WTC11 (cell line): Measurements from ENCODE around the gene GPR50. TPM values are rescaled to one million over a fixed set of nuclear protein-coding genes. Genes with fewer than 3 reads are reported as not detected.

Experiments used
- ATAC-seq: fragments of 200-7000 bp; cut with Tn5 transposase; 2 replicates; pipeline ENCODE4 v1.10.0; 2021; ENCODE audit warnings: mild to moderate bottlenecking, moderate library complexity
- CTCF ChIA-PET: fragments of 300-600 bp; sonication (Branson Sonifier 250); formaldehyde crosslinking; loops from one replicate; lab custom pipeline; 2021; ENCODE audit warnings: antibody characterized with exemption; lab: Charles Lee
- POLR2A ChIA-PET: fragments of 350-600 bp; sonication (Branson Sonifier 250); formaldehyde crosslinking; loops from one replicate; lab custom pipeline; 2021; ENCODE audit warnings: antibody characterized with exemption; lab: Charles Lee
- DNase-seq: peaks from one replicate; pipeline ENCODE4 v3.0.0; 2021; ENCODE audit warnings: low spot score
- H3K27ac Mint-ChIP-seq: 2 replicates; pipeline ENCODE4 v1.8.0; 2021; ENCODE audit warnings: mixed read lengths
- H3K27me3 Mint-ChIP-seq: 2 replicates; pipeline ENCODE4 v1.8.0; 2021; ENCODE audit warnings: low read depth, mild to moderate bottlenecking, moderate library complexity, mixed read lengths
- H3K36me3 Mint-ChIP-seq: 2 replicates; pipeline ENCODE4 v1.8.0; 2021; ENCODE audit warnings: mixed read lengths
- H3K4me1 Mint-ChIP-seq: 2 replicates; pipeline ENCODE4 v1.8.0; 2022; ENCODE audit warnings: mixed read lengths
- H3K4me3 Mint-ChIP-seq: 2 replicates; pipeline ENCODE4 v1.8.0; 2021; ENCODE audit warnings: mild to moderate bottlenecking, moderate library complexity, mixed read lengths
- H3K9me3 Mint-ChIP-seq: 2 replicates; pipeline ENCODE4 v1.8.0; 2021; ENCODE audit warnings: mixed read lengths
- ATF1 ChIP-seq: sonication (generic); formaldehyde crosslinking; IDR thresholded peaks from 2 replicates; pipeline ENCODE4 v1.8.1; 2023; ENCODE audit warnings: mild to moderate bottlenecking, moderate library complexity, missing genetic modification reagents
- ATF2 ChIP-seq: sonication (generic); formaldehyde crosslinking; IDR thresholded peaks from 2 replicates; pipeline ENCODE4 v1.8.1; 2022; ENCODE audit warnings: low read depth, missing genetic modification reagents, borderline replicate concordance
- ELF4 ChIP-seq: sonication (generic); formaldehyde crosslinking; IDR thresholded peaks from 2 replicates; pipeline ENCODE4 v1.8.1; 2022; ENCODE audit warnings: low read depth, mild to moderate bottlenecking, moderate library complexity, missing genetic modification reagents
- FOXJ3 ChIP-seq: sonication (generic); formaldehyde crosslinking; IDR thresholded peaks from 2 replicates; pipeline ENCODE4 v1.9.0; 2021; ENCODE audit warnings: missing genetic modification reagents, mild to moderate bottlenecking, borderline replicate concordance
- FOXK1 ChIP-seq: sonication (generic); formaldehyde crosslinking; IDR thresholded peaks from 2 replicates; pipeline ENCODE4 v1.8.0; 2022; ENCODE audit warnings: mild to moderate bottlenecking, moderate library complexity, missing genetic modification reagents
- FOXP1 ChIP-seq: sonication (generic); formaldehyde crosslinking; IDR thresholded peaks from 2 replicates; pipeline ENCODE4 v1.8.0; 2022; ENCODE audit warnings: missing genetic modification reagents, mild to moderate bottlenecking, moderate library complexity, borderline replicate concordance
- HMGA2 ChIP-seq: fragments of 250-450 bp; sonication (Bioruptor Pico); IDR thresholded peaks from 2 replicates; pipeline ENCODE4 v1.4.0; 2021; ENCODE audit warnings: mild to moderate bottlenecking, moderate library complexity
- MLX ChIP-seq: sonication (generic); formaldehyde crosslinking; IDR thresholded peaks from 2 replicates; pipeline ENCODE4 v1.8.1; 2023; ENCODE audit warnings: mild to moderate bottlenecking, missing genetic modification reagents, moderate library complexity
- NR1H2 ChIP-seq: sonication (generic); formaldehyde crosslinking; IDR thresholded peaks from 2 replicates; pipeline ENCODE4 v1.9.0; 2021; ENCODE audit warnings: mild to moderate bottlenecking, moderate library complexity, missing genetic modification reagents
- NR2C2 ChIP-seq: sonication (generic); formaldehyde crosslinking; IDR thresholded peaks from 2 replicates; pipeline ENCODE4 v1.8.0; 2022; ENCODE audit warnings: mild to moderate bottlenecking, missing genetic modification reagents
- NR3C1 ChIP-seq: sonication (generic); formaldehyde crosslinking; conservative IDR thresholded peaks from 2 replicates; pipeline ENCODE4 v1.8.1; 2023; ENCODE audit warnings: low read depth, mild to moderate bottlenecking, missing genetic modification reagents
- RELA ChIP-seq: sonication (generic); formaldehyde crosslinking; IDR thresholded peaks from 2 replicates; pipeline ENCODE4 v1.8.1; 2022; ENCODE audit warnings: missing genetic modification reagents, mild to moderate bottlenecking, borderline replicate concordance
- SP1 ChIP-seq: sonication (generic); formaldehyde crosslinking; conservative IDR thresholded peaks from 2 replicates; pipeline ENCODE4 v1.8.1; 2022; ENCODE audit warnings: missing genetic modification reagents
- STAT6 ChIP-seq: sonication (generic); formaldehyde crosslinking; conservative IDR thresholded peaks from 2 replicates; pipeline ENCODE4 v1.8.1; 2023; ENCODE audit warnings: mild to moderate bottlenecking, low read depth, missing genetic modification reagents, moderate library complexity
- TCF7 ChIP-seq: sonication (generic); formaldehyde crosslinking; IDR thresholded peaks from 2 replicates; pipeline ENCODE4 v1.8.0; 2022; ENCODE audit warnings: mild to moderate bottlenecking, low read depth, missing genetic modification reagents, moderate library complexity
- USF1 ChIP-seq: sonication (generic); formaldehyde crosslinking; IDR thresholded peaks from 2 replicates; pipeline ENCODE4 v1.8.0; 2022; ENCODE audit warnings: mild to moderate bottlenecking, missing genetic modification reagents
- ZNF138 ChIP-seq: sonication (generic); formaldehyde crosslinking; conservative IDR thresholded peaks from 2 replicates; pipeline ENCODE4 v1.8.1; 2022; ENCODE audit warnings: mild to moderate bottlenecking, moderate library complexity, missing genetic modification reagents
- total RNA-seq: library from RNA; stranded (reverse); gene quantifications from 3 replicates; pipeline ENCODE4 v1.2.3, GENCODE V29; 2021
- TF ChIP-seq, protein P1 (sequence below): sonication (generic); formaldehyde crosslinking; IDR thresholded peaks from 2 replicates; pipeline ENCODE4 v1.8.1; 2022; ENCODE audit warnings: missing genetic modification reagents, borderline replicate concordance
- TF ChIP-seq, protein P2 (sequence below): fragments of 250-450 bp; sonication (Bioruptor Pico); IDR thresholded peaks from 2 replicates; pipeline ENCODE4 v1.9.0; 2021; ENCODE audit warnings: moderate library complexity, mild to moderate bottlenecking, inconsistent platforms, borderline replicate concordance
- TF ChIP-seq, protein P3 (sequence below): fragments of 250-450 bp; sonication (Bioruptor Pico); conservative IDR thresholded peaks from 2 replicates; pipeline ENCODE4 v1.9.0; 2021; ENCODE audit warnings: mild to moderate bottlenecking
- TF ChIP-seq, protein P4 (sequence below): sonication (generic); formaldehyde crosslinking; IDR thresholded peaks from 2 replicates; pipeline ENCODE4 v1.8.1; 2023; ENCODE audit warnings: mild to moderate bottlenecking, missing genetic modification reagents, moderate library complexity
- TF ChIP-seq, protein P5 (sequence below): sonication (generic); formaldehyde crosslinking; IDR thresholded peaks from 2 replicates; pipeline ENCODE4 v1.8.0; 2023; ENCODE audit warnings: mild to moderate bottlenecking, missing genetic modification reagents

GPR50 gene
- total RNA-seq, 1 experiment from 2014 or later, result 12.0 TPM

- TF ChIP-seq, protein P1, sequence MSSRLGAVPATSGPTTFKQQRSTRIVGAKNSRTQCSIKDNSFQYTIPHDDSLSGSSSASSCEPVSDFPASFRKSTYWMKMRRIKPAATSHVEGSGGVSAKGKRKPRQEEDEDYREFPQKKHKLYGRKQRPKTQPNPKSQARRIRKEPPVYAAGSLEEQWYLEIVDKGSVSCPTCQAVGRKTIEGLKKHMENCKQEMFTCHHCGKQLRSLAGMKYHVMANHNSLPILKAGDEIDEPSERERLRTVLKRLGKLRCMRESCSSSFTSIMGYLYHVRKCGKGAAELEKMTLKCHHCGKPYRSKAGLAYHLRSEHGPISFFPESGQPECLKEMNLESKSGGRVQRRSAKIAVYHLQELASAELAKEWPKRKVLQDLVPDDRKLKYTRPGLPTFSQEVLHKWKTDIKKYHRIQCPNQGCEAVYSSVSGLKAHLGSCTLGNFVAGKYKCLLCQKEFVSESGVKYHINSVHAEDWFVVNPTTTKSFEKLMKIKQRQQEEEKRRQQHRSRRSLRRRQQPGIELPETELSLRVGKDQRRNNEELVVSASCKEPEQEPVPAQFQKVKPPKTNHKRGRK (CRISPR knock-in tag), result no peak
- no peak for TF ChIP-seq FOXK1
- no peak for TF ChIP-seq STAT6 (CRISPR knock-in tag)
- TF ChIP-seq USF1 (CRISPR knock-in tag), result no peak
- no peak for TF ChIP-seq ATF2 (CRISPR knock-in tag)
- TF ChIP-seq MLX (CRISPR knock-in tag), result no peak
- TF ChIP-seq NR1H2, result no peak
- TF ChIP-seq ATF1 (CRISPR knock-in tag), result no peak
- TF ChIP-seq ZNF138 (CRISPR knock-in tag), result no peak
- no peak for TF ChIP-seq FOXJ3
- TF ChIP-seq NR3C1 (CRISPR knock-in tag), result no peak
- no peak for TF ChIP-seq TCF7 (CRISPR knock-in tag)
- no peak for TF ChIP-seq FOXP1 (CRISPR knock-in tag)
- no peak for TF ChIP-seq RELA (CRISPR knock-in tag)
These were observed 7.7 kb downstream of the GPR50 start (continued) for GRCh38 chrX:151183912-151184565.

DNA sequence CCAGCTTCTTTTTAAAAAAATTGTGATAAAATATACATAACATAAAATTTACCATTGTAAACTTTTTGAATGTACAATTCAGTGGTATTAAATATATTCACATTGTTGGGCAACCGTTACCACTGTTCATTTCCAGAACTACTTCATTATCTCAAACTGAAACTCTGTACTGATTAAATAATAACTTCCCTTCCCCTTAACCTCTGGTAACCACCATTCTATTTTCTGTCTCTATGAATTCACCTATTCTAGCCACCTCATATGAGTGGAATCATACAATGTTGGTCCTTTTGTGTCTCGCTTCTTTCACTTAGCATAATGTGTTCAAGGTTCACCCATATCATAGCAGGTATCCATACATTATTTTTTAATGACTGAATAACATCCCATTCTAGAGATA lies 8.3 kb downstream of the GPR50 start:
- ATAC-seq (no peak), DNase-seq (no peak)
- CTCF ChIA-PET, result interaction anchor here (1.0 to 2.2 kb wide), 2 partner anchors 33 to 175 kb away, joined by 3 to 6 read pairs; no protein-coding TSS in a partner anchor
- peak overlapping the region; percentile 88; the same call in 1 of the 2 replicates for H3K27ac Mint-ChIP-seq
- peaks cover 26% of the 10 kb centered on the region for H3K27me3 Mint-ChIP-seq
- H3K9me3 Mint-ChIP-seq, result no peaks in the 10 kb centered on the region
- peaks cover 34% of the 10 kb centered on the region for H3K4me1 Mint-ChIP-seq
- POLR2A ChIA-PET, result no interaction called here
- no peak overlapping the region for H3K4me3 Mint-ChIP-seq
- peaks cover 6% of the 10 kb centered on the region for H3K36me3 Mint-ChIP-seq
- TF ChIP-seq, protein P2, sequence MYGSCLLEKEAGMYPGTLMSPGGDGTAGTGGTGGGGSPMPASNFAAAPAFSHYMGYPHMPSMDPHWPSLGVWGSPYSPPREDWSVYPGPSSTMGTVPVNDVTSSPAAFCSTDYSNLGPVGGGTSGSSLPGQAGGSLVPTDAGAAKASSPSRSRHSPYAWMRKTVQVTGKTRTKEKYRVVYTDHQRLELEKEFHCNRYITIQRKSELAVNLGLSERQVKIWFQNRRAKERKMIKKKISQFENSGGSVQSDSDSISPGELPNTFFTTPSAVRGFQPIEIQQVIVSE (CRISPR knock-in tag), result no peak
- TF ChIP-seq HMGA2 (CRISPR knock-in tag), result no peak
- TF ChIP-seq NR3C1 (CRISPR knock-in tag), result no peak
- TF ChIP-seq ELF4 (CRISPR knock-in tag), result no peak
- TF ChIP-seq SP1, result no peak
- TF ChIP-seq, protein P3, sequence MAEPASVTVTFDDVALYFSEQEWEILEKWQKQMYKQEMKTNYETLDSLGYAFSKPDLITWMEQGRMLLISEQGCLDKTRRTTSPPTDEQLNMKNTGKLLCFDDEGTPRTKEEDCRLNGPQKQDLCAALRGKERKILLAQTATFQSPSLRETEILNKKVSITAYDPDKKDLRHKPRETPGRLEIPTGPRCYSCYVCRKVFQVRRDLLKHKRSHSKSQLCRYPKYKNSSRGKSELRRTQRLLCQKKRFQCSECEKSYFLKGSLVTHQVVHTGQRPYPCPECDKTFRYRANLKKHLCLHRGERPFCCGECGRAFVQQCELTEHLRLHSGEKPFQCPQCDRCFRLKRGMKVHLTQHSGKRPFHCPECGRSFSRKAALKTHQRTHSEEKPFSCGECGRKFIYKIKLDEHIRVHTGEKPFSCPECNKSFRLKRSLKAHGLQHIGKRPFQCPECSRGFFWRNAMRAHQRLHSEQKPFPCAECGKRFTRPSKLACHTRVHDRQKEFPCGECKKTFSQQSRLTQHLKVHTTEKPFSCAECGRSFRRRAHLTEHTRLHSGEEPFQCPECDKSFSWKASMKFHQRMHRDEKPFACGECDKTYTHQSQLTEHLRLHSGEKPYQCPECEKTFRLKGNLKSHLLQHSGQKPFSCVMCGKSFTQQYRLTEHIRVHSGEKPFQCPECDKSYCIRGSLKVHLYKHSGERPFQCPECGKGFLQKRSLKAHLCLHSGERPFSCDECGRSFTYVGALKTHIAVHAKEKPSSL (CRISPR knock-in tag), result no peak
- TF ChIP-seq, protein P4, sequence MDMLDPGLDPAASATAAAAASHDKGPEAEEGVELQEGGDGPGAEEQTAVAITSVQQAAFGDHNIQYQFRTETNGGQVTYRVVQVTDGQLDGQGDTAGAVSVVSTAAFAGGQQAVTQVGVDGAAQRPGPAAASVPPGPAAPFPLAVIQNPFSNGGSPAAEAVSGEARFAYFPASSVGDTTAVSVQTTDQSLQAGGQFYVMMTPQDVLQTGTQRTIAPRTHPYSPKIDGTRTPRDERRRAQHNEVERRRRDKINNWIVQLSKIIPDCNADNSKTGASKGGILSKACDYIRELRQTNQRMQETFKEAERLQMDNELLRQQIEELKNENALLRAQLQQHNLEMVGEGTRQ (CRISPR knock-in tag), result no peak
- TF ChIP-seq, protein P5, sequence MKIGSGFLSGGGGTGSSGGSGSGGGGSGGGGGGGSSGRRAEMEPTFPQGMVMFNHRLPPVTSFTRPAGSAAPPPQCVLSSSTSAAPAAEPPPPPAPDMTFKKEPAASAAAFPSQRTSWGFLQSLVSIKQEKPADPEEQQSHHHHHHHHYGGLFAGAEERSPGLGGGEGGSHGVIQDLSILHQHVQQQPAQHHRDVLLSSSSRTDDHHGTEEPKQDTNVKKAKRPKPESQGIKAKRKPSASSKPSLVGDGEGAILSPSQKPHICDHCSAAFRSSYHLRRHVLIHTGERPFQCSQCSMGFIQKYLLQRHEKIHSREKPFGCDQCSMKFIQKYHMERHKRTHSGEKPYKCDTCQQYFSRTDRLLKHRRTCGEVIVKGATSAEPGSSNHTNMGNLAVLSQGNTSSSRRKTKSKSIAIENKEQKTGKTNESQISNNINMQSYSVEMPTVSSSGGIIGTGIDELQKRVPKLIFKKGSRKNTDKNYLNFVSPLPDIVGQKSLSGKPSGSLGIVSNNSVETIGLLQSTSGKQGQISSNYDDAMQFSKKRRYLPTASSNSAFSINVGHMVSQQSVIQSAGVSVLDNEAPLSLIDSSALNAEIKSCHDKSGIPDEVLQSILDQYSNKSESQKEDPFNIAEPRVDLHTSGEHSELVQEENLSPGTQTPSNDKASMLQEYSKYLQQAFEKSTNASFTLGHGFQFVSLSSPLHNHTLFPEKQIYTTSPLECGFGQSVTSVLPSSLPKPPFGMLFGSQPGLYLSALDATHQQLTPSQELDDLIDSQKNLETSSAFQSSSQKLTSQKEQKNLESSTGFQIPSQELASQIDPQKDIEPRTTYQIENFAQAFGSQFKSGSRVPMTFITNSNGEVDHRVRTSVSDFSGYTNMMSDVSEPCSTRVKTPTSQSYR (CRISPR knock-in tag), result no peak
- no peak for TF ChIP-seq NR2C2 (CRISPR knock-in tag)
